K562 (cell line): ENCODE measurements around the gene AKNA. TPM values are rescaled to one million over a fixed set of nuclear protein-coding genes. Genes with fewer than 3 reads are reported as not detected.

Source experiments
- ATAC-seq: fragments of 200-7000 bp; cut with Tn5 transposase; 3 replicates; pipeline ENCODE4 v1.9.1; 2020; ENCODE audit warnings: moderate library complexity
- BruUV-seq: library from RNA; stranded (reverse); fragments of 400-500 nt; replicated peaks from 2 replicates; lab custom pipeline; 2021; lab: Mats Ljungman, UMichigan
- CTCF ChIA-PET: fragments of 300-600 bp; formaldehyde crosslinking; extraction: SDS; loops from one replicate; lab custom pipeline; 2021; ENCODE audit warnings: low intra/inter-chr PET ratio; lab: Yijun Ruan, JAX
- POLR2A ChIA-PET: fragments of 300-600, 350-650 bp; sonication (Branson Sonifier 250); formaldehyde crosslinking; extraction: SDS; loops from one replicate; lab custom pipeline; 2021; ENCODE audit warnings: antibody characterized with exemption, inconsistent platforms; lab: Yijun Ruan, JAX
- DNase-seq, 4 experiments: peaks; one replicate each; pipeline versions ENCODE4 v3.0.0 to v3.0.0-alpha.2; 2011 to 2018; ENCODE audit warnings: low spot score in 3 of 4, mixed read lengths in 3 of 4; ENCODE audit errors: extremely low read depth in 1 of 4
- FAIRE-seq: peaks from 2 replicates; lab custom pipeline; 2011; peaks lifted over from hg19 to GRCh38; lab: Jason Lieb, UNC
- H2AFZ ChIP-seq: 2 replicates; pipeline ENCODE4 v1.6.0; 2011; ENCODE audit warnings: low read depth, low read length, control low read depth, inconsistent platforms
- H3K27ac ChIP-seq: fragments of 200-600 bp; 3 replicates; pipeline ENCODE4 v1.8.0; 2011; ENCODE audit warnings: low read depth, mild to moderate bottlenecking, control low read depth, inconsistent platforms, low read length, moderate library complexity, mixed read lengths; ENCODE audit errors: extremely low read depth
- H3K27me3 ChIP-seq, 2 experiments: fragments of 300-600 bp in 1 of 2; 2 replicates in 1 of 2; 3 replicates in 1 of 2; pipeline versions ENCODE4 v1.6.0 to v1.8.0; 2011; ENCODE audit warnings: inconsistent platforms in 2 of 2, low read length in 2 of 2, mild to moderate bottlenecking in 1 of 2, mixed read lengths in 1 of 2, moderate library complexity in 1 of 2; ENCODE audit not compliant: control insufficient read depth in 2 of 2, insufficient read depth in 2 of 2
- H3K36me3 ChIP-seq: fragments of 300-600 bp; 3 replicates; pipeline ENCODE4 v1.8.0; 2011; ENCODE audit warnings: mild to moderate bottlenecking, low read length, inconsistent platforms; ENCODE audit not compliant: control insufficient read depth, insufficient read depth
- H3K4me1 ChIP-seq, 2 experiments: fragments of 200-600 bp in 1 of 2; replicated peaks in 1 of 2; 2 replicates in 1 of 2; 3 replicates in 1 of 2; pipeline versions ENCODE4 v1.5.1 to v1.8.0; 2011; ENCODE audit warnings: inconsistent platforms in 2 of 2, low read length in 2 of 2, mild to moderate bottlenecking in 1 of 2, mixed read lengths in 1 of 2, moderate library complexity in 1 of 2; ENCODE audit not compliant: control insufficient read depth in 2 of 2, insufficient read depth in 2 of 2
- H3K4me2 ChIP-seq: 2 replicates; pipeline ENCODE4 v1.6.1; 2011; ENCODE audit warnings: low read length, control low read depth, inconsistent platforms, mixed read lengths; ENCODE audit not compliant: insufficient read depth
- H3K4me3 ChIP-seq: fragments of 200-600 bp; sonication (generic), shearing (Covaris generic); 2 replicates; pipeline ENCODE4 v1.5.1; 2016; ENCODE audit warnings: control low read depth, inconsistent platforms
- H3K79me2 ChIP-seq: fragments of 200-600 bp; 3 replicates; pipeline ENCODE4 v1.8.0; 2011; ENCODE audit warnings: low read length, inconsistent platforms; ENCODE audit not compliant: control insufficient read depth, insufficient read depth
- H3K9ac ChIP-seq, 2 experiments: 2 replicates each; pipeline versions ENCODE4 v1.6.0 to v1.6.1; 2011; ENCODE audit warnings: low read depth in 2 of 2, low read length in 2 of 2, control low read depth in 1 of 2, inconsistent platforms in 1 of 2, mild to moderate bottlenecking in 1 of 2, mixed read lengths in 1 of 2; ENCODE audit not compliant: insufficient read depth in 1 of 2
- H3K9me1 ChIP-seq: one replicate; pipeline ENCODE4 v1.6.0; 2011; ENCODE audit warnings: inconsistent platforms, mild to moderate bottlenecking, low read length, moderate library complexity; ENCODE audit not compliant: control insufficient read depth, insufficient read depth
- H3K9me3 ChIP-seq: replicated peaks from 2 replicates; pipeline ENCODE4 v1.5.1; 2011; ENCODE audit warnings: low read depth, low read length, inconsistent platforms; ENCODE audit not compliant: control insufficient read depth, insufficient read depth
- H4K20me1 ChIP-seq: replicated peaks from 2 replicates; pipeline ENCODE4 v1.6.1; 2011; ENCODE audit warnings: low read length, inconsistent platforms, mixed read lengths; ENCODE audit not compliant: control insufficient read depth, insufficient read depth
- ADNP ChIP-seq: fragments of 200-800 bp; sonication (Bioruptor generic); IDR thresholded peaks from 2 replicates; pipeline ENCODE4 v1.6.1; 2016; ENCODE audit warnings: missing genetic modification characterization, missing compliant biosample characterization
- CBX3 ChIP-seq, 2 experiments: IDR thresholded peaks; 1 replicate in 1 of 2; 2 replicates in 1 of 2; pipeline ENCODE4 v1.6.1; 2012; ENCODE audit warnings: inconsistent platforms in 2 of 2, low read length in 2 of 2, borderline replicate concordance in 1 of 2, control low read depth in 1 of 2
- KDM4B ChIP-seq, 2 experiments: fragments of 450-650 bp in 1 of 2; sonication (generic) in 1 of 2; IDR thresholded peaks; 2 replicates each; pipeline ENCODE4 v1.6.1; 2016 to 2017; ENCODE audit warnings: borderline replicate concordance in 2 of 2, antibody characterized with exemption in 1 of 2, low read depth in 1 of 2, mild to moderate bottlenecking in 1 of 2
- MAZ ChIP-seq, 2 experiments: fragments of 450-650 bp in 1 of 2; sonication (generic) in 1 of 2; formaldehyde crosslinking; IDR thresholded peaks in 1 of 2; conservative IDR thresholded peaks in 1 of 2; 2 replicates each; pipeline versions ENCODE4 v1.4.0 to v1.5.0; 2020; ENCODE audit warnings: mild to moderate bottlenecking in 1 of 2, missing genetic modification reagents in 1 of 2
- SOX6 ChIP-seq: fragments of 450-650 bp; IDR thresholded peaks from 2 replicates; pipeline ENCODE4 v1.6.1; 2014; ENCODE audit warnings: mild to moderate bottlenecking
- ZEB2 ChIP-seq: fragments of 450-650 bp; IDR thresholded peaks from 2 replicates; pipeline ENCODE4 v1.6.1; 2016
- ZKSCAN3 ChIP-seq: fragments of 250-450 bp; sonication (Bioruptor Pico); IDR thresholded peaks from 2 replicates; pipeline ENCODE4 v1.4.0; 2020
- WGBS: fragments of 100-300 bp; shearing (Covaris generic); methylation state at CpG from one replicate; pipeline ENCODE4 v1.1.6; 2016; ENCODE audit warnings: low coverage, mixed read lengths; ENCODE audit not compliant: insufficient coverage; ENCODE audit errors: missing lambda C conversion rate; 5-methylcytosine and 5-hydroxymethylcytosine counted together
- in situ Hi-C: fragments of 300-500 bp; cut with MboI; formaldehyde crosslinking; loops from 4 replicates; pipeline ENCODE4 v1.15.0; 2018; ENCODE audit warnings: inconsistent platforms, mixed read lengths
- intact Hi-C: fragments of 100-400 bp; cut with micrococcal nuclease; formaldehyde crosslinking; loops from 2 replicates; pipeline ENCODE4 v1.14.2; 2022
- polyA plus RNA-seq, 8 experiments: library from polyadenylated mRNA; depleted of rRNA in 4 of 8; stranded (reverse) in 5 of 8; unstranded in 3 of 8; fragments of >200 nt; fragmentation: Nextera tagmentation in 2 of 8; fragmentation: Illumina TruSeq in 1 of 8; extraction: Ambion mirVana in 2 of 8; extraction: Trizol in 1 of 8; gene quantifications; 2 replicates each; pipeline versions ENCODE4 v1.2.1 to v1.2.3, GENCODE V29; 2011 to 2014; ENCODE audit warnings: inconsistent platforms in 1 of 8, missing spikeins in 1 of 8
- total RNA-seq, 7 experiments: library from RNA; depleted of rRNA in 6 of 7; stranded (reverse); fragments of >200 nt in 6 of 7; fragmentation: Illumina TruSeq in 2 of 7; extraction: Trizol in 2 of 7; gene quantifications; 2 replicates each; pipeline versions ENCODE4 v1.2.1 to v1.2.3, GENCODE V29; 2011 to 2021; ENCODE audit warnings: low replicate concordance in 1 of 7

The AKNA gene
- total and polyA plus RNA-seq, 9 of the 15 experiments (the other 6 are each of a cell fraction or from before 2014, with no cell fraction given) = 0.29 to 20.5 (median 3.9) TPM

DNA sequence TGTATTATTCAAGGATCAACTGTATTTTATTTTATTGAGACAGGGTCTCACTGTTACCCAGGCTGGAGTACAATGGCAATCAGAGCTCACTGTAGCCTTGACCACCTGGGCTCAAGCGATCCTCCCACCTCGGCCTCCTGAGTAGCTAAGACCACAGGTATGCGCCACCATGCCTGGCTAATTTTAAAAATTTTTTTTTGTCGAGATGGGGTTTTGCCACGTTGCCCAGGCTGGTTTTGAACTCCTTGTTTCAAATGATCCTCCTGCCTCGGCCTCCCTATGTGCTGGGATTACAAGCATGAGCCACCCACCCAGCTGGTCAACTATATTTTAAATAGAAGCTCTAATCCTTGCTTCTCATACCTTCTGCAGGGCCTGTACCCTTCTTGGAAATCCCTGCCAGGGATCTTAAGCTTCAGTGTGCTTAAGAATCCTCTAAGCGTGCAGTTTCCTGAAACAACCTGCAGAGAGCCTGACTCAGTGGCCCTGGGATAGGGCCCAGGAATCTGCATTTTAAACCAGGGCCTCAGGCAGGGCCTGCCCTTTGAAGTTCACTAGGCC is 2.9 kb downstream of the AKNA start:
- no TSS peak for BruUV-seq
- Histone ChIP-seq H3K9me1 (no peaks in the 10 kb centered on the region), H3K27me3 (no peaks in the 10 kb centered on the region), H3K4me1 (peaks cover 0 to 9% of the 10 kb centered on the region in 2 experiments; a peak in 2 of 5 replicates), H3K27ac (no peak overlapping the region), H3K4me3 (no peak overlapping the region), H4K20me1 (peaks cover 28% of the 10 kb centered on the region), H2AFZ (no peak overlapping the region), H3K9ac (no peak overlapping the region), H3K9me3 (no peaks in the 10 kb centered on the region), H3K4me2 (no peak overlapping the region), H3K79me2 (no peaks in the 10 kb centered on the region), H3K36me3 (no peaks in the 10 kb centered on the region; the same call in 2 of the 3 replicates)
- no peak for ATAC-seq
- no peak for DNase-seq
- 58% methylated on average over 7 of the region's 7 CpGs for WGBS
- POLR2A ChIA-PET = interaction anchor here (0.6 to 5.1 kb wide), 3 partner anchors 11 to 44 kb away, joined by 3 to 30 read pairs (median 3); no protein-coding TSS in a partner anchor
- CTCF ChIA-PET = no interaction called here
- TF ChIP-seq ZKSCAN3 (CRISPR knock-in tag) (no peak), MAZ (CRISPR knock-in tag; conservative IDR thresholded peaks at IDR 0.05 in 1 of 2, IDR thresholded peaks at IDR 0.05 in 1 of 2) (no peak), ADNP (no peak), CBX3 (IDR thresholded peaks at IDR 0.05; ENCODE audit: borderline replicate concordance in 1 of 2, low read length in 2 of 2) (no peak), SOX6 (no peak), ZEB2 (no peak), KDM4B (IDR thresholded peaks at IDR 0.05; ENCODE audit: borderline replicate concordance in 2 of 2, low read depth in 1 of 2) (no peak)
- intact Hi-C loops = no loop called here
- no peak for FAIRE-seq
- in situ Hi-C loops = no loop called here
